WTC11 (cell line): ENCODE data around the gene SYS1. TPM values are rescaled to one million over a fixed set of nuclear protein-coding genes. Genes with fewer than 3 reads are reported as not detected.
A peak's percentile ranks its signal among the peaks of the same experiment; 100 is the strongest.

Source experiments
- ATAC-seq: fragments of 200-7000 bp; cut with Tn5 transposase; 2 replicates; pipeline ENCODE4 v1.10.0; 2021; ENCODE audit warnings: mild to moderate bottlenecking, moderate library complexity
- CTCF ChIA-PET: fragments of 300-600 bp; sonication (Branson Sonifier 250); formaldehyde crosslinking; loops from one replicate; lab custom pipeline; 2021; ENCODE audit warnings: antibody characterized with exemption; lab: Charles Lee
- POLR2A ChIA-PET: fragments of 350-600 bp; sonication (Branson Sonifier 250); formaldehyde crosslinking; loops from one replicate; lab custom pipeline; 2021; ENCODE audit warnings: antibody characterized with exemption; lab: Charles Lee
- DNase-seq: peaks from one replicate; pipeline ENCODE4 v3.0.0; 2021; ENCODE audit warnings: low spot score
- H3K27ac Mint-ChIP-seq: 2 replicates; pipeline ENCODE4 v1.8.0; 2021; ENCODE audit warnings: mixed read lengths
- H3K27me3 Mint-ChIP-seq: 2 replicates; pipeline ENCODE4 v1.8.0; 2021; ENCODE audit warnings: low read depth, mild to moderate bottlenecking, moderate library complexity, mixed read lengths
- H3K36me3 Mint-ChIP-seq: 2 replicates; pipeline ENCODE4 v1.8.0; 2021; ENCODE audit warnings: mixed read lengths
- H3K4me1 Mint-ChIP-seq: 2 replicates; pipeline ENCODE4 v1.8.0; 2022; ENCODE audit warnings: mixed read lengths
- H3K4me3 Mint-ChIP-seq: 2 replicates; pipeline ENCODE4 v1.8.0; 2021; ENCODE audit warnings: mild to moderate bottlenecking, moderate library complexity, mixed read lengths
- H3K9me3 Mint-ChIP-seq: 2 replicates; pipeline ENCODE4 v1.8.0; 2021; ENCODE audit warnings: mixed read lengths
- AR ChIP-seq: fragments of 250-450 bp; sonication (Bioruptor Pico); IDR thresholded peaks from 2 replicates; pipeline ENCODE4 v1.9.0; 2021; ENCODE audit warnings: mild to moderate bottlenecking
- CBFB ChIP-seq: sonication (generic); formaldehyde crosslinking; IDR thresholded peaks from 2 replicates; pipeline ENCODE4 v1.8.1; 2022; ENCODE audit warnings: mild to moderate bottlenecking, low read depth, missing genetic modification reagents
- E2F5 ChIP-seq: sonication (generic); formaldehyde crosslinking; IDR thresholded peaks from 2 replicates; pipeline ENCODE4 v1.8.1; 2022; ENCODE audit warnings: mild to moderate bottlenecking, moderate library complexity, missing genetic modification reagents
- ESRRA ChIP-seq: sonication (generic); formaldehyde crosslinking; IDR thresholded peaks from 2 replicates; pipeline ENCODE4 v1.8.1; 2022; ENCODE audit warnings: mild to moderate bottlenecking, missing genetic modification reagents, borderline replicate concordance
- GTF2I ChIP-seq: fragments of 250-450 bp; sonication (Bioruptor Pico); conservative IDR thresholded peaks from 2 replicates; pipeline ENCODE4 v1.4.0; 2021; ENCODE audit warnings: mild to moderate bottlenecking
- NFE2L1 ChIP-seq: sonication (generic); formaldehyde crosslinking; IDR thresholded peaks from 2 replicates; pipeline ENCODE4 v1.8.1; 2023; ENCODE audit warnings: missing genetic modification reagents
- NR2C2 ChIP-seq: sonication (generic); formaldehyde crosslinking; IDR thresholded peaks from 2 replicates; pipeline ENCODE4 v1.8.0; 2022; ENCODE audit warnings: mild to moderate bottlenecking, missing genetic modification reagents
- PRDM15 ChIP-seq: sonication (generic); formaldehyde crosslinking; IDR thresholded peaks from 2 replicates; pipeline ENCODE4 v1.8.0; 2022; ENCODE audit warnings: missing genetic modification reagents
- STAT6 ChIP-seq: sonication (generic); formaldehyde crosslinking; conservative IDR thresholded peaks from 2 replicates; pipeline ENCODE4 v1.8.1; 2023; ENCODE audit warnings: mild to moderate bottlenecking, low read depth, missing genetic modification reagents, moderate library complexity
- TEAD4 ChIP-seq: sonication (generic); formaldehyde crosslinking; IDR thresholded peaks from 2 replicates; pipeline ENCODE4 v1.8.0; 2022; ENCODE audit warnings: mild to moderate bottlenecking, missing genetic modification reagents
- TP53 ChIP-seq: sonication (generic); formaldehyde crosslinking; IDR thresholded peaks from 2 replicates; pipeline ENCODE4 v1.8.1; 2023; ENCODE audit warnings: mild to moderate bottlenecking, missing genetic modification reagents
- ZSCAN18 ChIP-seq: fragments of 250-450 bp; sonication (Bioruptor Pico); IDR thresholded peaks from 2 replicates; pipeline ENCODE4 v2.1.2; 2022; ENCODE audit warnings: mild to moderate bottlenecking, moderate library complexity
- total RNA-seq: library from RNA; stranded (reverse); gene quantifications from 3 replicates; pipeline ENCODE4 v1.2.3, GENCODE V29; 2021
- TF ChIP-seq, protein P1 (sequence below): fragments of 200-600 bp; IDR thresholded peaks from 2 replicates; pipeline ENCODE4 v1.8.0; 2022; ENCODE audit warnings: antibody characterized with exemption
- TF ChIP-seq, protein P2 (sequence below): sonication (generic); formaldehyde crosslinking; IDR thresholded peaks from 2 replicates; pipeline ENCODE4 v1.8.0; 2023; ENCODE audit warnings: mild to moderate bottlenecking, missing genetic modification reagents

Gene SYS1
- total RNA-seq, 1 experiment from 2014 or later, result 16.4 TPM

DNA sequence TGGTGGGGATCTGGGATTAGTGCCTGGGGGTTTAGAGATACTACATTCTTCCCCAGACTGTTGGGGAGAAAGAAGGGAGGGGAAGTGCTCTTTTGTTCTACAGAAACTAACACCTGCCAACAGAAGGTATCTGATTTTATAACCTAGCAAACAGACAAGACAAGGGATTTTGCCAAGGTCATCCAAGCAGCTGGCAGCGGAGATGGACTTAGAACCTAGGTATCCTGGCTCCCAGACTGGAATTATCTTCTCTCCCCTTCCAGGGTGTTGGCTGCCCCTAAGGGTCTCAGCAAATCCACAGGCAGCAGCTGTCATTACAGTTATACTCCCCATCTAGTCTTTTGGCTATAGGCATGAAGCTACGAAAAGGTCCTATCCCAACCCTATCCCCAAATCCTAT, 23.2 kb upstream of the SYS1 start:
- TF ChIP-seq ESRRA (CRISPR knock-in tag) (no peak), NR2C2 (CRISPR knock-in tag) (no peak), STAT6 (no peak), ZSCAN18 (CRISPR knock-in tag) (no peak)
- TF ChIP-seq, protein P1, sequence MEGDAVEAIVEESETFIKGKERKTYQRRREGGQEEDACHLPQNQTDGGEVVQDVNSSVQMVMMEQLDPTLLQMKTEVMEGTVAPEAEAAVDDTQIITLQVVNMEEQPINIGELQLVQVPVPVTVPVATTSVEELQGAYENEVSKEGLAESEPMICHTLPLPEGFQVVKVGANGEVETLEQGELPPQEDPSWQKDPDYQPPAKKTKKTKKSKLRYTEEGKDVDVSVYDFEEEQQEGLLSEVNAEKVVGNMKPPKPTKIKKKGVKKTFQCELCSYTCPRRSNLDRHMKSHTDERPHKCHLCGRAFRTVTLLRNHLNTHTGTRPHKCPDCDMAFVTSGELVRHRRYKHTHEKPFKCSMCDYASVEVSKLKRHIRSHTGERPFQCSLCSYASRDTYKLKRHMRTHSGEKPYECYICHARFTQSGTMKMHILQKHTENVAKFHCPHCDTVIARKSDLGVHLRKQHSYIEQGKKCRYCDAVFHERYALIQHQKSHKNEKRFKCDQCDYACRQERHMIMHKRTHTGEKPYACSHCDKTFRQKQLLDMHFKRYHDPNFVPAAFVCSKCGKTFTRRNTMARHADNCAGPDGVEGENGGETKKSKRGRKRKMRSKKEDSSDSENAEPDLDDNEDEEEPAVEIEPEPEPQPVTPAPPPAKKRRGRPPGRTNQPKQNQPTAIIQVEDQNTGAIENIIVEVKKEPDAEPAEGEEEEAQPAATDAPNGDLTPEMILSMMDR, result no peak
- ChIA-PET CTCF (interaction anchor here (0.5 to 3.3 kb wide), 2 partner anchors 24 to 34 kb away, joined by 3 to 21 read pairs; partner anchors contain the start of gene SYS1), POLR2A (no interaction called here)
- Mint-ChIP-seq H3K36me3 (peaks cover 10% of the 10 kb centered on the region), H3K27me3 (no peaks in the 10 kb centered on the region), H3K4me3 (no peak overlapping the region), H3K9me3 (no peaks in the 10 kb centered on the region), H3K27ac (peak overlapping the region; percentile 98), H3K4me1 (peaks cover 89% of the 10 kb centered on the region)
- no peak for ATAC-seq
- no peak for DNase-seq

- ChIA-PET CTCF (interaction anchor here (1.4 to 4.4 kb wide), 5 partner anchors 23 to 97 kb away, joined by 4 to 27 read pairs (median 21); partner anchors contain the start of genes MATN4 and SYS1), POLR2A (no interaction called here)
- no peaks in the 10 kb centered on the region for H3K9me3 Mint-ChIP-seq
- H3K27me3 Mint-ChIP-seq, result no peaks in the 10 kb centered on the region
- no peak for ATAC-seq
- peak overlapping the region; percentile 98 for H3K27ac Mint-ChIP-seq
- peaks cover 10% of the 10 kb centered on the region for H3K36me3 Mint-ChIP-seq
- no peak for DNase-seq
- TF ChIP-seq GTF2I (CRISPR knock-in tag) (peak; percentile 76; the same call in 1 of the 2 replicates), CBFB (CRISPR knock-in tag) (no peak), AR (CRISPR knock-in tag) (no peak), NFE2L1 (peak; percentile 53; the same call in 1 of the 2 replicates), E2F5 (CRISPR knock-in tag) (no peak)
- H3K4me3 Mint-ChIP-seq, result peak overlapping the region; percentile 65; the same call in 1 of the 2 replicates
- peaks cover 95% of the 10 kb centered on the region for H3K4me1 Mint-ChIP-seq
Observed at GRCh38 chr20:45340236-45340847, 22.6 kb upstream of the SYS1 start.

DNA sequence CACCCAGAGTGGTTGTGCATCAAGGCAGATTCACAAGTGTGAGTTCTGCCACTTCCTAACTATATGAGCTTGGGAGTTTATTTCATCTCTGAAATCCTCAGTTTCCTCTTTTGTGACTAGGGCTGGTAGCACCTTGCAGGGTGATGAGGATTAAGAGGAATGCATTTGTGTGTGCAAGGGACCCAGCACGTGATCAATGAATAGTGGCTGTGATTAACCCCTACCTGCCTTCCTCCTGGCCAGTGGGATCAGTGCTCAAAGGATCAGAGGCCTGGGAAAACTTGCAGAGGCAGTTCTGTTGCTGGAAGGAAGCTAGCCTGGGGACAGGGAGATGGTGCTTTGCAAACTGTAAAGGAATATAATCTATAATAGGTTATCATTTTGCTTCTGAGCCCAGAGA, 22.0 kb upstream of the SYS1 start:
- DNase-seq (no peak), ATAC-seq (peak; percentile 7; the same call in 1 of the 2 replicates)
- POLR2A ChIA-PET, result interaction anchor here (1.2 to 2.4 kb wide), 2 partner anchors 21 to 31 kb away, joined by 3 to 11 read pairs; partner anchors contain the start of gene SYS1
- Mint-ChIP-seq H3K36me3 (peaks cover 5% of the 10 kb centered on the region), H3K4me3 (peak overlapping the region; percentile 65), H3K9me3 (no peaks in the 10 kb centered on the region), H3K27me3 (no peaks in the 10 kb centered on the region), H3K4me1 (peaks cover 95% of the 10 kb centered on the region), H3K27ac (peak overlapping the region; percentile 98)
- CTCF ChIA-PET, result interaction anchor here (1.0 to 4.4 kb wide), 9 partner anchors 21 to 96 kb away, joined by 3 to 27 read pairs (median 10); partner anchors contain the start of genes MATN4 and SYS1
- no peak for TF ChIP-seq TEAD4 (CRISPR knock-in tag)
- TF ChIP-seq, protein P2, sequence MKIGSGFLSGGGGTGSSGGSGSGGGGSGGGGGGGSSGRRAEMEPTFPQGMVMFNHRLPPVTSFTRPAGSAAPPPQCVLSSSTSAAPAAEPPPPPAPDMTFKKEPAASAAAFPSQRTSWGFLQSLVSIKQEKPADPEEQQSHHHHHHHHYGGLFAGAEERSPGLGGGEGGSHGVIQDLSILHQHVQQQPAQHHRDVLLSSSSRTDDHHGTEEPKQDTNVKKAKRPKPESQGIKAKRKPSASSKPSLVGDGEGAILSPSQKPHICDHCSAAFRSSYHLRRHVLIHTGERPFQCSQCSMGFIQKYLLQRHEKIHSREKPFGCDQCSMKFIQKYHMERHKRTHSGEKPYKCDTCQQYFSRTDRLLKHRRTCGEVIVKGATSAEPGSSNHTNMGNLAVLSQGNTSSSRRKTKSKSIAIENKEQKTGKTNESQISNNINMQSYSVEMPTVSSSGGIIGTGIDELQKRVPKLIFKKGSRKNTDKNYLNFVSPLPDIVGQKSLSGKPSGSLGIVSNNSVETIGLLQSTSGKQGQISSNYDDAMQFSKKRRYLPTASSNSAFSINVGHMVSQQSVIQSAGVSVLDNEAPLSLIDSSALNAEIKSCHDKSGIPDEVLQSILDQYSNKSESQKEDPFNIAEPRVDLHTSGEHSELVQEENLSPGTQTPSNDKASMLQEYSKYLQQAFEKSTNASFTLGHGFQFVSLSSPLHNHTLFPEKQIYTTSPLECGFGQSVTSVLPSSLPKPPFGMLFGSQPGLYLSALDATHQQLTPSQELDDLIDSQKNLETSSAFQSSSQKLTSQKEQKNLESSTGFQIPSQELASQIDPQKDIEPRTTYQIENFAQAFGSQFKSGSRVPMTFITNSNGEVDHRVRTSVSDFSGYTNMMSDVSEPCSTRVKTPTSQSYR, result no peak
- TF ChIP-seq TP53 (CRISPR knock-in tag), result no peak
- no peak for TF ChIP-seq PRDM15 (CRISPR knock-in tag)
